Measurements from ENCODE around the gene TRA2B. TPM values are rescaled to one million over a fixed set of nuclear protein-coding genes. Genes with fewer than 3 reads are reported as not detected.

The TRA2B gene
- total and polyA plus RNA-seq, 7 donors: 38.7 to 99.5 (median 75.3) TPM

DNA sequence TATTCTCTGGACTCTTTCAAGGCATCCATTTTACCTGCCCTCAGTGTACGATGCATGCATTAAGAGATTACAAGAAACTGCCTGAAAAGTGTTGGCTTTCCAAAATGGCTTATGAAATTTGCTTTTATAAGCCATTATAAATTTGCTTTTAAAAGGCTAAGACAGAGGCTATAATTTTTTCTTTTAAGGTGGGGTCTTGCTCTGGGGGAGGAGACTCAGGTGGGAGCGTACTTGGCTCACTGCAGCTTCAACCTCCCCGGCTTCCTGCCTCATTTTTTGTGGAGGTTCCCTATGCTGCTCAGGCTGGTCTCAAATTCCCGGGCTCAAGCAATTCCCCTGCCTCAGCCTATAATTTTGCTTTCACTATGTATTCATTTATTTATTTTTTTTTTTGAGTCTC is 17.6 kb downstream of the TRA2B start:
- TF ChIP-seq, protein P1, sequence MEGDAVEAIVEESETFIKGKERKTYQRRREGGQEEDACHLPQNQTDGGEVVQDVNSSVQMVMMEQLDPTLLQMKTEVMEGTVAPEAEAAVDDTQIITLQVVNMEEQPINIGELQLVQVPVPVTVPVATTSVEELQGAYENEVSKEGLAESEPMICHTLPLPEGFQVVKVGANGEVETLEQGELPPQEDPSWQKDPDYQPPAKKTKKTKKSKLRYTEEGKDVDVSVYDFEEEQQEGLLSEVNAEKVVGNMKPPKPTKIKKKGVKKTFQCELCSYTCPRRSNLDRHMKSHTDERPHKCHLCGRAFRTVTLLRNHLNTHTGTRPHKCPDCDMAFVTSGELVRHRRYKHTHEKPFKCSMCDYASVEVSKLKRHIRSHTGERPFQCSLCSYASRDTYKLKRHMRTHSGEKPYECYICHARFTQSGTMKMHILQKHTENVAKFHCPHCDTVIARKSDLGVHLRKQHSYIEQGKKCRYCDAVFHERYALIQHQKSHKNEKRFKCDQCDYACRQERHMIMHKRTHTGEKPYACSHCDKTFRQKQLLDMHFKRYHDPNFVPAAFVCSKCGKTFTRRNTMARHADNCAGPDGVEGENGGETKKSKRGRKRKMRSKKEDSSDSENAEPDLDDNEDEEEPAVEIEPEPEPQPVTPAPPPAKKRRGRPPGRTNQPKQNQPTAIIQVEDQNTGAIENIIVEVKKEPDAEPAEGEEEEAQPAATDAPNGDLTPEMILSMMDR (IDR thresholded peaks at IDR 0.05): no peak
- DNase-seq (no peak), ATAC-seq (peak in 1 of 4 donors; percentile 16)
- Histone ChIP-seq H3K27me3 (ENCODE audit: insufficient read depth in 3 of 3, low read length in 2 of 3) (no peaks in the 10 kb centered on the region), H3K27ac (no peak overlapping the region), H3K4me1 (peaks cover 16% of the 10 kb centered on the region), H3K9me3 (no peaks in the 10 kb centered on the region), H3K36me3 (ENCODE audit: insufficient read depth in 1 of 2, low read depth in 1 of 2) (peaks cover 34 to 100% of the 10 kb centered on the region in 2 donors), H3K4me3 (no peak overlapping the region)
- intact Hi-C loops (cut with DNase I): loop anchor here in 1 of 2 donors (10.0 kb wide), 1 partner anchor 885 kb away; the partner anchor contains the start of gene RFC4
- 83 to 89% (median 85%) methylated on average over 4 of the region's 4 CpGs for WGBS, 3 donors

DNA sequence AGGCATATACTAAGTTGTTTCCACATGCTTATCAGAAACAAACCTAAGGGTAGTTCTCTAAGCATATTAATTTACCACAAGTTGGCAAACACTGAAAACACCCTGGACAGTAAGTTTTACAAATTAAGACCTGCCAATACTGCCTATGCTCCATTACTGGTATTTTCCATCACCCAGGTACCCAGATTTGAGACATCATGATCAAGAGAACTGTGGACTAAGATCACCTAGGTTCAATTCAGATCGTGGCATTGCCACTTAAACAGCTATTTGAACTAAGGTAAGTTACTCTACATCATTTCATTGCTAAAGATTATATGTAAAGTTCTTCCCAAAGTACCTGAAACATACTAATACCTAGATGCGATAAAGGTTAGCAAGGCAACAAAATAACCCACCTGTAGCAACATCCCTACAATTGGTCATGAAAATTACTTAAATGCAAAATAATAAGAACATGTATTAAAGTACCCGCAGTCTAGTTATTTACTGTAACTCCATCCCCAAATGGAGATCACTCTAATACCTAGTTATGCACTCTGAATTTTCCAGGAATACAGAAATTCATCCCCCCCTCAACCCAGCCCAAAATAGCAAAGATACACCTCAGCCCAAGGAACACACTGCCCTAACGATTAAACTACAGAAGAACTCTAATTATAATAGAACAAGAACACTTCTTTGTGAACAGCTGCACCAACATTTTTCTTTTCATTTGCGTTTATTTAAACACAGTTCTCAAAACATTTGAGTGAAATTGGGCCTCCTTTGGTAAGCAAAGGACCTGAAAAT is 21.6 kb downstream of the TRA2B start:
- peaks cover 3% of the 10 kb centered on the region for H3K4me1 ChIP-seq
- H3K36me3 ChIP-seq (ENCODE audit: insufficient read depth in 1 of 2, low read depth in 1 of 2): peaks cover 12 to 87% of the 10 kb centered on the region in 2 donors
- intact Hi-C loops (cut with DNase I): no loop called here
- H3K27ac ChIP-seq: peak overlapping the region; percentile 10
- ATAC-seq (no peak), DNase-seq (no peak)
- no peaks in the 10 kb centered on the region for H3K27me3 ChIP-seq (ENCODE audit: insufficient read depth in 3 of 3, low read length in 2 of 3)
- TF ChIP-seq, protein P1 (IDR thresholded peaks at IDR 0.05): no peak
- no peak overlapping the region for H3K4me3 ChIP-seq
- H3K9me3 ChIP-seq: no peaks in the 10 kb centered on the region
- WGBS, 3 donors: 85 to 93% (median 87%) methylated on average over 5 of the region's 5 CpGs

DNA sequence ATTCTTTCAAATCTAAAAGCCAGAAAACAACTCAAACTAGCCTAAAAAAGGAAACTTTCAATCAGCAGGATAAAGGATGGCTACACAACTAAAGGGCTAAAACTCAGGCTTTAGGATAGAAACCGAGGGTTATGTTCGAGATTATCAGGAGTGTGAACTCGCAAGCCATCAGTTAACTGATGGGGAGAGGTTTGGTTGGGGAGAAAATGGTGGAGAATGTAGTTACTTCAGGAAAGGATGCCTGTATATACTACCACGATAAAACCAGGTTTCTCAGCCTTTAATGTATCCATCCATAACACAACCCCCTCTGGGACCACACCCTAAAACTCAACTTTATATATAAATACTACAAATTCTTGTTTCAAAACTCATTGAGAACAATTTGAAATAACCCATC is 22.2 kb downstream of the TRA2B start:
- Histone ChIP-seq H3K9me3 (no peaks in the 10 kb centered on the region), H3K4me3 (no peak overlapping the region), H3K4me1 (peaks cover 3% of the 10 kb centered on the region), H3K27me3 (ENCODE audit: insufficient read depth in 3 of 3, low read length in 2 of 3) (no peaks in the 10 kb centered on the region), H3K27ac (no peak overlapping the region), H3K36me3 (ENCODE audit: insufficient read depth in 1 of 2, low read depth in 1 of 2) (peaks cover 12 to 81% of the 10 kb centered on the region in 2 donors)
- 87 to 94% (median 90%) methylated on average over 4 of the region's 4 CpGs for WGBS, 3 donors
- ATAC-seq (no peak), DNase-seq (no peak)
- intact Hi-C loops (cut with DNase I): no loop called here
- TF ChIP-seq, protein P1 (IDR thresholded peaks at IDR 0.05): no peak

DNA sequence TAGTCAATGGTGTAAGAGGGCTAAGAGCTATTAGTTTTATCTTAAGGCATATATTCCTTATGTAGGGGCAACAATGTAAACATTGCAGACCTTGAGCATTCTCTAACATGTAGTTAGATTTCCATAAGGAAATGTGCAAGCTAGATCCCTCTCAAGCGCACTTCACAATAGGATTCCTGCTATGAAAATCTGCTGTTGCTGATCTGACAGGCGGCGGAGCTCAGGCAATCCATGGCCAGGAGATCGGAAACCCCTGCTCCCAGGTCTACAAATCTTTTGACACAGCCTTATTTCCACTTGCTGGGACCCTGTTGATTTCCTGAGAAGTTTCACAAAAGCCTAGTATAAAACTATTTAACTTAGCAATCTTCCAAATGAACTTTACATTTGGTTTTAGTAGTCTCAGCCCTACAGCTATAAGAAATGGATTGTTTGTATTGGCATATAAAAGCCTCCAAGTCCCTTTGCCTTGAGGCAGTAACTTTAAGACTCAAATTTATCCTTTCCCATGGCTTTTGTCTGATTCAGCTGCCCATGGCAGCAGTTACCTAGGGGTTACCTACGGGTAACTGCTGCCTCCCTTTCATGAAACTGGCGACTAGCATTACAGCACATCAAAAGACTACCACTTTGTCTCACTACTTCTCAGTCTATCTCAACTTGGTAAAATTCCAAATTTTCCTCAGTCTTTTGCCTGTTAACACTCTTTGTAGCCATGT is 22.7 kb downstream of the TRA2B start:
- Histone ChIP-seq H3K36me3 (ENCODE audit: insufficient read depth in 1 of 2, low read depth in 1 of 2) (peaks cover 9 to 76% of the 10 kb centered on the region in 2 donors), H3K4me1 (peaks cover 3% of the 10 kb centered on the region), H3K4me3 (no peak overlapping the region), H3K27me3 (ENCODE audit: insufficient read depth in 3 of 3, low read length in 2 of 3) (no peaks in the 10 kb centered on the region), H3K9me3 (no peaks in the 10 kb centered on the region), H3K27ac (peak overlapping the region; percentile 19)
- WGBS, 3 donors: 88 to 92% (median 89%) methylated on average over 6 of the region's 6 CpGs
- no peak for DNase-seq
- TF ChIP-seq, protein P1 (IDR thresholded peaks at IDR 0.05): no peak
- intact Hi-C loops (cut with DNase I): no loop called here
- ATAC-seq: no peak
